Calu3 (cell line): ENCODE data around the gene SMARCA1. TPM values are rescaled to one million over a fixed set of nuclear protein-coding genes. Genes with fewer than 3 reads are reported as not detected.

Experiments
- BruUV-seq: library from RNA; stranded (reverse); fragments of 400-500 nt; replicated peaks from 2 replicates; lab custom pipeline; 2021; lab: Mats Ljungman, UMichigan
- CTCF ChIA-PET: fragments of 300-600 bp; sonication (Branson Sonifier 250); formaldehyde crosslinking; loops from one replicate; lab custom pipeline; 2022; ENCODE audit warnings: antibody characterized with exemption; lab: Charles Lee
- DNase-seq: peaks from one replicate; pipeline ENCODE4 v3.0.0; 2022
- H3K27ac Mint-ChIP-seq: one replicate; pipeline ENCODE4 v1.8.0; 2022; ENCODE audit warnings: mixed read lengths; ENCODE audit not compliant: unreplicated experiment
- H3K27me3 Mint-ChIP-seq: one replicate; pipeline ENCODE4 v1.8.0; 2022; ENCODE audit warnings: mixed read lengths; ENCODE audit not compliant: unreplicated experiment
- H3K36me3 Mint-ChIP-seq: one replicate; pipeline ENCODE4 v1.8.0; 2022; ENCODE audit warnings: mild to moderate bottlenecking, moderate library complexity, mixed read lengths; ENCODE audit not compliant: insufficient read depth, unreplicated experiment
- H3K4me1 Mint-ChIP-seq: one replicate; pipeline ENCODE4 v1.8.0; 2022; ENCODE audit warnings: mild to moderate bottlenecking, low read depth, mixed read lengths; ENCODE audit not compliant: unreplicated experiment
- H3K4me3 Mint-ChIP-seq: one replicate; pipeline ENCODE4 v1.8.0; 2022; ENCODE audit warnings: mild to moderate bottlenecking, low read depth, moderate library complexity, mixed read lengths; ENCODE audit not compliant: unreplicated experiment
- H3K9me3 Mint-ChIP-seq: one replicate; pipeline ENCODE4 v1.8.0; 2022; ENCODE audit warnings: low read depth, mixed read lengths; ENCODE audit not compliant: unreplicated experiment
- intact Hi-C: fragments of 100-400 bp; cut with micrococcal nuclease; formaldehyde crosslinking; loops from one replicate; pipeline ENCODE4 v1.10.0; 2022; ENCODE audit not compliant: unreplicated experiment
- total RNA-seq: library from RNA; stranded (reverse); gene quantifications from 2 replicates; pipeline ENCODE4 v1.2.3, GENCODE V29; 2022
- TF ChIP-seq, protein P1 (sequence below): fragments of 200-600 bp; IDR thresholded peaks from one replicate; pipeline ENCODE4 v1.8.0; 2022; ENCODE audit warnings: antibody characterized with exemption; ENCODE audit not compliant: unreplicated experiment

Gene SMARCA1
- total RNA-seq, 1 experiment from 2014 or later: 11.0 TPM

DNA sequence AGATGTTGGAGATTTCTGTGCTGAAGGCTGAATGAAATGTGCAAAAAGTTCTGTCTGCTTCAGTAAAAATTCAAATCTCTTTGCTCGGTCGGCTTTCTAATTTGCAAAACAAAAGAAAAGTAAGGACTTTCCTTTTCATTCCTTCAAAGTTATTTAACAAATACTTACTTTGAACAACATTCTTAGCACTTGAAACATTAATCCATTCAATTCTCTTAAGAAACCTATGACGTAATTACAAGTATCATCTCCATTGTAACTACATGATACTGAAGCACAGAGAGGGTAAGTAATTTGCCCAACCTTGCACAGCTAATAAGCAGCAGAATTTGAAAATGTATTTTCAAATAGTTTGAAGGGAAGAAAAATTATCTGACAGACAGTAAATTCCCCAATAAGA is 6.9 kb downstream of the SMARCA1 start:
- Mint-ChIP-seq H3K9me3 (no peaks in the 10 kb centered on the region), H3K4me1 (no peaks in the 10 kb centered on the region), H3K36me3 (no peaks in the 10 kb centered on the region), H3K27me3 (no peaks in the 10 kb centered on the region), H3K27ac (no peak overlapping the region), H3K4me3 (no peak overlapping the region)
- CTCF ChIA-PET: no interaction called here
- intact Hi-C loops: no loop called here
- TF ChIP-seq, protein P1, sequence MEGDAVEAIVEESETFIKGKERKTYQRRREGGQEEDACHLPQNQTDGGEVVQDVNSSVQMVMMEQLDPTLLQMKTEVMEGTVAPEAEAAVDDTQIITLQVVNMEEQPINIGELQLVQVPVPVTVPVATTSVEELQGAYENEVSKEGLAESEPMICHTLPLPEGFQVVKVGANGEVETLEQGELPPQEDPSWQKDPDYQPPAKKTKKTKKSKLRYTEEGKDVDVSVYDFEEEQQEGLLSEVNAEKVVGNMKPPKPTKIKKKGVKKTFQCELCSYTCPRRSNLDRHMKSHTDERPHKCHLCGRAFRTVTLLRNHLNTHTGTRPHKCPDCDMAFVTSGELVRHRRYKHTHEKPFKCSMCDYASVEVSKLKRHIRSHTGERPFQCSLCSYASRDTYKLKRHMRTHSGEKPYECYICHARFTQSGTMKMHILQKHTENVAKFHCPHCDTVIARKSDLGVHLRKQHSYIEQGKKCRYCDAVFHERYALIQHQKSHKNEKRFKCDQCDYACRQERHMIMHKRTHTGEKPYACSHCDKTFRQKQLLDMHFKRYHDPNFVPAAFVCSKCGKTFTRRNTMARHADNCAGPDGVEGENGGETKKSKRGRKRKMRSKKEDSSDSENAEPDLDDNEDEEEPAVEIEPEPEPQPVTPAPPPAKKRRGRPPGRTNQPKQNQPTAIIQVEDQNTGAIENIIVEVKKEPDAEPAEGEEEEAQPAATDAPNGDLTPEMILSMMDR: no peak
- DNase-seq: no peak
- BruUV-seq: no TSS peak

DNA sequence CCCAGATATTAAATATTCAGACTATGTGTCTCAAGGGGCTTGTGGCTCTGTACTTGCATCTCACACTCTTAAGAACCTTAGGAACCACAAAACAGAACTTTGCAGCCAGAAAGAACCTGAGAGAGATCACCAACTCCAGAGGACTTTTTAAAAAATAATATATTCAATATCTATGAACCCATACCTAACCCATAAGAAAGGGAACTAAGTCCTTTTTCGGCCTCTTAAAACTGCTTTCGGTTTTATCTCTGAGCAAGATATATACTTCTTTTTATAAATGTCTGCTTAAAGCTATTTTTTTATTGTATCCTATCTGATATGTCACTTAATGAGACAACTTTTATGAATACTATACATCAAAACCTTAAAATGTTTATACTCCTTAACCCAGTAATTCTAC is 10.9 kb downstream of the SMARCA1 start:
- Mint-ChIP-seq H3K9me3 (no peaks in the 10 kb centered on the region), H3K27me3 (no peaks in the 10 kb centered on the region), H3K27ac (no peak overlapping the region), H3K4me1 (no peaks in the 10 kb centered on the region), H3K36me3 (no peaks in the 10 kb centered on the region), H3K4me3 (no peak overlapping the region)
- no peak for DNase-seq
- TF ChIP-seq, protein P1: no peak
- CTCF ChIA-PET: no interaction called here
- no TSS peak for BruUV-seq
- intact Hi-C loops: no loop called here

DNA sequence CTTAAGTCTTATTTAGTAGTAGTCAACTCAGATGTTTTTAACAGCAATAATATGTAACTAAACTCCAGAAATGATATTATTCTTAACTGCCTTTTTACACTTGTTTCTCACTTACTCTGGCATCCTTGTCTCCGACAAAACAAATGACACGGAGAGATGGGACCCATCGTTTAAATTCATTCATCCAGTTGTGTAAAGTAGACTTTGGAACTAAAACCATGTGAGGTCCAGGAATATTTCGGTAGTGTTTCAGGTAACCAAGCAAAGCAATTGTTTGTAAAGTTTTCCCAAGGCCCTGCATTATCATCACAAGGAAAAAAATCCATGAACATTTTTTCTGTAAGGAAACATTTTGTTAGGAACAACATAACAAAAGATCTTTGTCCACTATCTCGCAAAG is 11.6 kb downstream of the SMARCA1 start:
- Mint-ChIP-seq H3K36me3 (no peaks in the 10 kb centered on the region), H3K4me3 (no peak overlapping the region), H3K4me1 (no peaks in the 10 kb centered on the region), H3K27me3 (no peaks in the 10 kb centered on the region), H3K27ac (no peak overlapping the region), H3K9me3 (no peaks in the 10 kb centered on the region)
- no peak for DNase-seq
- intact Hi-C loops: no loop called here
- TF ChIP-seq, protein P1: no peak
- no TSS peak for BruUV-seq
- CTCF ChIA-PET: no interaction called here

DNA sequence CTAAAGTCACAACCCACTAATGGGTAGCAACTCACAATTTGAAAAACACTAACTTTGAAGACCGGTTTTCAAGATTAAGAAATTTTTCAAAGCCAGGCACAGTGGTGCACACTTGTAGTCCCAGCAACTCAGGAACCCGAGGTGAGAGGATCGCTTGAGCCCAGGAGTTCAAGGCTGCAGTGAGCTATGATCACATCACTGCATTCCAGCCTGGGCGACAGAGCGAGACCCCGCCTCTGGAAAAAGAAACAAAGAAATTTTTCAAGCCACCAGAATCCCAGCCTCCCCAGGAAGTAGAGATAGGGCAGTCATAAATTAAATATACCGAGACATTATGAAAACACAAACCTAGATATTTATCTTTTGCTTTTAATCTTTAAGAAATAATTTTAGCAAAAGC is 13.0 kb downstream of the SMARCA1 start:
- Mint-ChIP-seq H3K36me3 (no peaks in the 10 kb centered on the region), H3K9me3 (no peaks in the 10 kb centered on the region), H3K27ac (no peak overlapping the region), H3K4me3 (no peak overlapping the region), H3K4me1 (no peaks in the 10 kb centered on the region), H3K27me3 (no peaks in the 10 kb centered on the region)
- no TSS peak for BruUV-seq
- no peak for DNase-seq
- CTCF ChIA-PET: no interaction called here
- TF ChIP-seq, protein P1: no peak
- intact Hi-C loops: no loop called here
